HG02678 (cell line): ENCODE results near the gene SERPINA1.
"Not testable (repeated sequence)": the region's sequence is repeated elsewhere in the genome, so short reads cannot be mapped to it uniquely, and the experiment has no call there.

Experiments
- ATAC-seq: cut with Tn5 transposase; IDR thresholded peaks from one replicate; pipeline ENCODE4 v1.9.1; 2021; ENCODE audit warnings: mild to moderate bottlenecking, moderate library complexity; ENCODE audit not compliant: unreplicated experiment

Gene SERPINA1

DNA sequence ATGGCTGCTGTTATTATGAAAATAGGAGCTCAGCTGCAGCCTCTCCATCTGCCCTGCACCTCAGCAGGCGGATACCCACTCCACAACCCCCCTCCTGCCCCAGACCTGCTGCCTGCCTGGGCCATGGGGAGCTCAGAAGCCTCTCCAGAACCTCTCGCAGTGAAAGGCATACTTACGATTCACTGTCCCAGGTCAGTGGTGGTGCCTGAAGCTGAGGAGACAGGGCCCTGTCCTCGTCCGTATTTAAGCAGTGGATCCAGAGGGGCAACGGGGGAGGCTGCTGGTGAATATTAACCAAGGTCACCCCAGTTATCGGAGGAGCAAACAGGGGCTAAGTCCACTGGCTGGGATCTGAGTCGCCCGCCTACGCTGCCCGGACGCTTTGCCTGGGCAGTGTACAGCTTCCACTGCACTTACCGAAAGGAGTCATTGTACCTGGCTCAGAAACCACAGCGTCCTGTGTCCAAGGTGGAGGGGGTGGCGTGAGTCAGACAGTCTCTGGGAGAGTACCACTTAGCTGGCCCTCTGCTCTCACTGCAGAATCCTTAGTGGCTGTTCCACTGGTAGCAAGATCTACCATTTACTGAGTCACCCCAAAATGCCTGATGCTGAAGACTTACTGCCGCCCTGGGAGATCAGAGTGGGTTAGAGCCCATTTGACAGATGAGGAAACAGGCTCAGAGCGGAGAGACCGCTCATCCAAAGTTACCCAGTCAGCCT is at the start of gene SERPINA1:
Gene SERPINA1, minus strand, starts transcription at position 219 of the 720 bp plus-strand sequence. CDS start 5,365 bp downstream, outside the sequence.
- no peak for ATAC-seq

DNA sequence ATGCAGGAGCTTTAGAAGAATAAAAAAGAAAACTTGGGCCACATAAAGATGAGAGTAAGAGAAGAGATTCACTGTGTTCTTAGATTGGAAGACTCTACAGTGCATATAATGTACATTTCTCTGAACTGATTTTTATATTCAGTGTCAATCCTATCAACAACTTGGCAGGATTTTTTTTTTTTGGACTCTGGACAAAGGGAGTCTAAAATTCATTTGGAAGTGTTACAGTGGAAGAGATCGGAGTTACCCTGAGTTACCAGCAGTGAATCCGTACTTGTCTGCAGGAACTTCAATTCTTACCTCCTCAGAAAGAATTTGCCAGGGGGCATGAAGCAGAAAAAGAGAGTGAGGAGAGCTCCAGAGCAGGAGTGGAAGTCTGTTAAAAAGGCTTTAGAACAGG is 40.2 kb upstream of the SERPINA1 start:
- no peak for ATAC-seq

DNA sequence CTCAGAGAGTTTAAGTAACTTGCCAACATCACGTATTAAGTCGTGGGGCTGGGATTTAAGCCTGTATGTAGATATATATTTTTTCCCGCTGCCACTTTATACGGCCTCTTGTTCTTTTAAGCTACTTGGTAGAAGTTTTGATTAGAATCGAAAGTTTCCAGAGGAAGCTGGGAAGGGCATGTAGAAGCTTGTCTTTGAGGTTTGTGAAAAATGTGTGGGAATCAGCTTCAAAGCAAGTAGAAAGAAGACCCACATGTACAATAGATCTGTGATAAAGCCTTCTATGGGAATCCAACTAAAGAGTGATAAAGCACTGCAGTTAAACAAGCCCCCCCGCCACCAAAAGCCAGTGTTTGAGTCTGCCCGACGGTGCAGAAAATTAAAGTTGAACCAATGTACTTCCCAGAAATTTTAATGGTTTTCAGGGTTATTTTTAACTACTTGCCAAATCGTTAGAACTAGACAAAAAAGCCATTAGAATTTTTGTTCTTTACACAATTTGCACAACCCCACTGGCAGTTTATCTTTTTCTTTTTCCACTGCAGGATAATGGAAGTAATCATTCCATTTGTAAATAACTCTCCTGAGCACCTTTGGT is 38.7 kb upstream of the SERPINA1 start:
- ATAC-seq, result no peak

DNA sequence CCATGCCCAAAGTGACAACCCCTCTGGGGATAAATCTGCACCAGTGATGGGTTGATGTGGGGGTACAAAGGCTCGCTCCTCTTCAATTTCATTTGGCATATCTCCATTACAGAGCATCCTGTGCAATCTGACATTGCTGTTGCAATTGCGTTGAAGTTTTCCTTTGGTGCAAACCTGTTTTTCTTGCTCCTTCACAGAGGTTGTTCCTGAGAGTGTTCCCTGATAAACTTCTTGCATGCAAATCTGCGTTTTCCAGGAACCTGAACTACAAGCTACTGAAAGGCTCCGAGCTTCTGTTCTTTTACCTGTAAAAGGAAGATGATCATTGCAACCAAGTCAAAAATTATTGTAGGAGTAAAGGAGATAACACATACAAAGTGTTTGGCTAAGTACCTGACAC is 38.1 kb upstream of the SERPINA1 start:
- ATAC-seq, result no peak

DNA sequence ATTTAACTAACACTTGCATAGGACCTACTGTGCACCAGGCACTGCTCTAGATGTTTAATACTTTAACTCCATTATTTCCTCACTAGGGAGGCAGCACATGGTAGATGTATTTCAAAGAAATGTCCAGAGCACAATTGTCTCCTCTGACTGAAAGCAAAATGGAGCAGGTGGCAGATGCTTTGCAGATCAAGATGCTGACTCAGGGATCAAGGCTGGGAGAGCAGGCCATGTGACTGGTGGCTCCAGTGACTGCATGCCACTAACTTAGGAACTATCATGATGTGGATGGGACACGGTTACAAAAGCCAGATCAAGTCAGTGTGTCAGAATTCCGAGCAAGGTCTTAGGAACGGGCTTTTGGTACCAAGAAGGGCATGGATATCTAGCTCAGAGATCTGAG is 36.0 kb upstream of the SERPINA1 start:
- ATAC-seq, result no peak

DNA sequence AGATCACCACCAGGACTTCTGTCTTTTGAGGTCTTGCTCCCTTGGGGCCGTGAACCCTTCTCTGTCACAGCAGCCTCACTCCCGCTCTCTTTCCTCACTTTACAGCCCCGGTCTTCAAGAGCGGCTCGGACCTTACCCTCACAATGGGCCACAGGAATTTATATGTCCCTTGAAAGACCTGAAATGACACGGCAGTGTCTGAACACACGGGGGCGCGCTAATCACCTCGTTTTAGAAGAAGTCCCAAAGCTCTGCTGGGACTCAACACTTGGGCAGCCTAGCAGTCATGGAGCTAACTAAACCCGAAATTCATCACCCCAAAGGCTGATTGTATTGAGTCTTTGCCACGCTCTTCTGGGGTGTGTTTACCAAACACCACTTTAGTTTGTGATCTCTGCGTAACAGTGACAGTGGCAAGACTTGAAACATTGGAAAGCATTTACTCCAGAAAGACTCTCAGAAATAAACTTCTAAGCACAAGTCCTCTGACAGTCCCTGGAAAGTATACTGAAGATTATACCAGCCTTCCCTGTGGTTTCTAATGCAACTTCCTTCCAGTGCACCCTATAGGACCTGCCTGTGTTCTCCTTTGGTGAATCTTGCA is 35.2 kb upstream of the SERPINA1 start:
- peak; percentile 45 for ATAC-seq

DNA sequence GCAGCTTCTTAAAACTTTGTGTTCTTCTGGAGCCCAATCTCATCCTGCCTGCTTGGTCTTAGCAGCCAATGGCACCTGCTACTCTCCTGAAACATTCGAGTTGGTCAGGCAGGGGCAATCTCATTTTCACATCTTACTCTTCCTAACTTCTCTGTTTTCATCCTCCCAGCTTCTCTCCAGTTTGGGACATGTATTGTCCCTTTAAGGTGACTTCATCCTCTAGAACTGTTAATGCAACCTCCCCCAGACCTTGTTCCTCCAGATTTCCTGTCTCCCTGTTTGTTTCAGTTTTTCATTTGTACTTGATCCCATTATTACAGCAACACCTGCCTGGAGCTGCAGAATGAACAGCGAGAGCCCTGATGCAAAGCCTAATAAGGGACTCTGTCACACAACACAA is 32.9 kb upstream of the SERPINA1 start:
- no peak for ATAC-seq

DNA sequence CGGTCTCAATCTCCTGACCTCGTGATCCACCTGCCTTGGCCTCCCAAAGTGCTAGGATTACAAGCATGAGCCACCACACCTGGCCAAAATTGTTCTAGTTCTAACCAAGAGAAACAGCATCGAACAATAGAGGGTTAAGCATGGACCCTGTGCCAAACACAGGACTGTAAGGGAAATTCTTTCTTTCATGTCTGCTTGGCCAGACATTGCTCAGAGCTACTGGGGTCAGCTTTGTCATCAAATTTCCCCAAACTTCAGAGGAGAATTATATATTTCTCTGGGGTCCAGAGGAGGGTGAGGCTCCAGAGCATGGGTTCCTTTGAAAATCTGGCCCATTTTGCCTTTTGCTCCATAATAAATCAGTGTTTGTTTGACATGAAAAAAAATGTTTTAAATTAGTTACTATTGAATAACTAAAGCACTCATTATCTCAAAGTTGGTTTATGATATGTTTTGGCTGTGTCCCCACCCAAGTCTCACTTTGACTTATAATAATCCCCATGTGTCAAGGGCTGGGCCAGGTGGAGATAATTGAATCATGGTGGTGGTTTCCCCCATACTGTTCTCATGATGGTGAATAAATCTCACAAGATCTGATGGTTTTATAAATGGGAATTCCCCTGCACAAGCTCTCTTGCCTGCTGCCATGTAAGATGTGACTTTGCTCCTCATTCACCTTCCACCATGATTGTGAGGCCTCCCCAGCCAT is 29.2 kb upstream of the SERPINA1 start:
- not testable (repeated sequence) for ATAC-seq

DNA sequence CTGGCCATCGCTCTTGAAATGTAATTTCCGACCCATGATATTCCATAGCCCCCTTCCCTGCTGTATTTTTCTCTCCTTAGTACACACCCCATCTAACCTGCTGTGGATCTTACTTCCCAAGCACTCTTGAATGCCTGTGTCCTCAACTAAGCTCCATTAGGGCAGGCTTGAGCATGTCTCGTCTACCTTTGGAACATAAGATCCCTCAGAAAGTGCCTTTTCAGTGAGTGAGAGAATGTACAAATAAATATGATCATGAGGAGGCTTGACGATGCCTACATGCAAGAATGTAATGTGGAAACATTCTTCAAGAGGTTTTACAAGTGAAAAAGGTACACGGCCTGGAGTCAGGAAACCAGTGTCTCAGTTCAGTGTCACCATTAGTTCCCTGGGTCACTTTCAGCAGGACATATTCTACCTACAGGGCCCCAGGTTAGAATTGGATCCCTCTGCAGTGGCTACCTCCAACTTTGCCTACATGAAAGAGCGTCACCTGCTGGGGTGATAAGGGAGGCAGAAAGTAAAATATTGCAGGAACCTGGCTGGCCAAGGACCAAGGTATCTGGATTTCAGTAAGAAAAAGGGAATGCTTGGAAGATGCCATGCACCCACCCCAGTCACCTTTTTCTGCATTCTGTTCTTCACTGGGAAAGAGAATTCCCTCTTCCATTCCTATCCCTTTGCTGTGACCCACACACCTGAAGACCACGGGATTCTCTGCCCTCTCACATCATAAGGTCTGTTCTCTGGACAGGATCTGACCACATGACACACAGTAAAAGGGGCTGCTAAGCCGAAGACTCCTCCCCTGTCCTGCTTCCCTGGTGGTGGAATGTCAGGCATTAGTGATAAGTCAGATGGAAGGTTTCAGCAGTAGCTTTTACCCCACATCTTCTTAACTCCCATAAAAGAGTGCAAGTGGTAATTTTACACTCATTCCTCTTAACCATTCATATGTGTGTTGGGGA is 24.6 kb upstream of the SERPINA1 start:
- no peak for ATAC-seq

DNA sequence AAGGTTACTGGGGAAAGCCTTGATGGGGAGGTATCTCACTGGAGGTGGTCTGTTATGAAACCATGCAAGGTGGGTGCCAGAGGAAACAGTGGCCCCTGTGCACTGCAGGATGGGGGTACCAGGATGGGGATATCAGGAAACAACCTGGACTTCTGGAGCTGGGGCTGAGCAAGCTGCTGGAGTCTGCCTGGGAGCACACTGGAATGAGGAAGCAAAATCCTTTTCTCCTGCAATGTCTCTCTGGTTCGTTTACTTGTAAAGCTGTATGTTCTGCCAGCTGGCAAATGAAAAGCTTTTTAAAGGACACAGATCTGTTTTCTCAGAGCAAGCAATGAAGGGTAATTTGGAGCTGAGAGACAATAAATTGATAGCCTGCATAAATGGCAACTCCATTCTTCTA is 23.2 kb upstream of the SERPINA1 start:
- ATAC-seq, result no peak

DNA sequence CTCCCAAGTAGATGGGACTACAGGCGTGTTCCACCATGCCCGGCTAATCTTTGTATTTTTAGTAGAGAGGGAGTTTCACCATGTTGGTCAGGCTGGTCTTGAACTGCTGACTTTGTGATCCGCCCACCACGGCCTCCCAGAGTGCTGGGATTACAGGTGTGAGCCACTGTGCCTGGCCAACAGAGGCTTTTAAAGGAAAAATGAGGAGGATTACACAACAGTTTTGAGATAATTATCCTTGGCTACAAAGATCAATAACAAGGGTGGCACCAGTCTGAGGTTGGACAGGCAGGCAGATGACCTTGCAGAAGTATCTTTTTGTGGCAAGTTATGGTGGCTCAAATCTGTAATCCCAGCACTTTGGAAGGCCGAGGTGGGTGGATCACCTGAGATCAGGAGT is 21.0 kb upstream of the SERPINA1 start:
- ATAC-seq, result not testable (repeated sequence)

DNA sequence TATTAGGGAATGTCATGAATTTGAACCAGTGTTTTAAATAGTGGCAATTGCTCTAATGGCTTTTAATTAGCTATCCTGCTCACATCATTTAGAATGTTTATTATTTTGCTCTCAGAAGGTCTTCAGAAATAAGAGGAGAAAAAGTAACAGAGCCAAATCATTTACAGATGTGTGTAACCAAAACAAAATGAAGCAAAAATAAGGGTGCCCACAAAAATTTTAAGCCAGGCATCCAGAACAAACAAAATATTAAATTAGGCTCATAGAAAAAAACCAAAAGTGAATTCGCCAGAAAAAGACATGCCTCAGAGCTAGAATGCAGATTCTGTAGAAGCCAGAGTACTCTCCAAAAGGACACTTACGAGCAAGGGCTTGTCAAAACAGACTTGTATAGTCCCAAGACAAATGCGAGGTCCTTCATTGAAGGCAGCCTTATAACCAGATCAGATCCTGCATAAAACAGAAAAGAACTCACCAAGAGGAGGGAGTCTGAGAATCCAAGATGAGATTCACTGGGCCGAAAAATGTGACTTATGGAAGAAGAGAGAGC is 20.2 kb upstream of the SERPINA1 start:
- ATAC-seq, result no peak

DNA sequence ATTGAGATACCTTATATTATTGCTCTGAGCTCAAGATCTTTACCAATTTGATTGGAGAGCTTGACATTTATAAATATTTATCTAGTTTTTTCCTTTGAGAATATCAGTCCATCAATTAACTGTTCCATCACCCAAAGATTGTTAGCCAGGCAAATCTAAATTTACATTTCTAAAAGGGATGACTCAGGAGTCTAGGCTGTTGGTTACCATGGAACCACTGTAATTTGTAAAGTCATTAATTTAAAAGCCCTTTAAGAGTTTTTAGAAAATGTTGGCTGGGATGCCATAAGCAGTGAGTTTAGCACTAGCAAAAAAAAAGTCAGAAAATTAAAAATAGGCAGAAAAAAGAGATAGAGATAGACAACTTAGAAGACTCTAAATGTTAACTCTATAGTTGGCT is 19.5 kb upstream of the SERPINA1 start:
- no peak for ATAC-seq

DNA sequence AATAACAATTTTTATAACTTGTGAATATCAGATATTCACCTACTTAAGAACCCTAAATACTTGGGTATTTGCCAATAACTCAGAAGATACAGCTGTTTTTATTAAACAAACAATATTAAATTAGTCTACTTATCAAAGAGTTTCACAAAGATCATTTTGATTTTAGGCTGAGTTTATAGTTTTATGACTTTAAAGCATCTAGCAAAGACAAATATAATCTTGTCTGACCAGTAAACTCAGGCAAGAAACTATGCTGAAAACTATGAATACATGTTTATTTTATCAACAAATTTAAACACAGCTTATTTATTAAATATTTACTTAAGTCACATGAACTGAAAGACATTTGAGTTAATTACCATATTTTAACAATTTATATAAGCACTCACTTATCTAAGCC is 18.5 kb upstream of the SERPINA1 start:
- no peak for ATAC-seq

DNA sequence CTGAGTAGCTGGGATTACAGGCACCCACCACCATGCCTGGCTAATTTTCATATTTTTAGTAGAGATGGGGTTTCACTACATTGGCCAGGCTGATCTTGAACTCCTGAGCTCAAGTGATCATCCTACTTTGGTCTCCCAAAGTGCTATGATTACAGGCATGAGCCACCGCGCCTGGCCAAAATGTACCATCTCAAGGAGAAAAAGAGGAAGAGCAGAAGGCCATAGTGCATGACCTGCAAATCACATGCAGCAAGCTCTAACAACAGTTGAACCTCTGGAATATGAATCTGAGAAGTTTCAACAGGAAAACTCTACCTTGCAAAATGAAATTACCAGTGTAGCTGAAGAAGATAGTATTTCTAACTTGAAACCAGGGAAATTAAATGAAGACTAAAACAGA is 17.1 kb upstream of the SERPINA1 start:
- no peak for ATAC-seq

DNA sequence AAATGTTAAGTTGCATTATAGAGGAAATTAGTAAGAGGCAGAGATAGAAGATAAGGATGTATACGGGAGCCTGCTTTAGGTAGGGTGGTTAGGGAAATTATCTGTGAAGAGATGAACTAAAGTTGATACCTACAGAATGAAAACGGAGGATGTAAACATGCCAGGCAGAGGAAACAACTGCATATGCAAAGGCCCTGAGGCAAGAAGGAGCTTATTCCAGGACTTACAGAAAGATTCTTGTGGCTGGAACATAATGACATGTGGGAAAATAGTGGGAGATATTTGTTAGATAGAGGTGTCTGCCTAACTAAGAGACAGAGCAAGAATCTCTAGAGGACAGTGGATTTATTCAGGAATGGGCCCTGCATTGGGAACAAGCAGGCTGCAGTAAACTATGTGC is 16.2 kb upstream of the SERPINA1 start:
- no peak for ATAC-seq

DNA sequence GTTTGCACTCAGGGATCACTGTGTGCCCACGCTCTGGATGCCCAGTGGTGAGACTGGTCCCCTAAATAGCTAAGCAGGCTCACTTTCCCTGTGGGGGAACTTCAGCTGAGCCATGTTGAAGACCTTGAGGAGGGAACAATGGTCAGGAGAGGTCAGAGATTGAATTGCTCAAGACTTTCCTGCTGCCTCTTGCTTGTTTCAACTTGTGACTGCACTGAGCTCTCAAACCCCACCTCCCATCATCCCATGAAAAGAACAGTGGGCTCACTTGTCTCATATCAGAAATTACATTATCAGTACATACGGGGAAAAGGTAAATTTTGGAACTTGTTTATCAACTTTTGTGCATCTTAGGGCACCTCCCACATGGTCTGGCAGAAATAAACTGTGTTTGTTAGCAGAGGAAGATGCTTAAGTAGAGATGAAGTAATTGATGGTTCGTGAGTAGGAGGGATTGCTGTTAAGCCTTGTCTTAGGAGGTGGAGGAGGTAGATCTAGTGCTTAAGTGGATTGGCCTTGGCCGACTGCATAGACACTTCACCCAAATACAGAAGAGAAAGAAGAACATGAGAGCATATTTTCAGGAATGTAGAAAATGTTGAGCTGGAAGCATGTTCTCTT is 15.0 kb upstream of the SERPINA1 start:
- ATAC-seq, result no peak

DNA sequence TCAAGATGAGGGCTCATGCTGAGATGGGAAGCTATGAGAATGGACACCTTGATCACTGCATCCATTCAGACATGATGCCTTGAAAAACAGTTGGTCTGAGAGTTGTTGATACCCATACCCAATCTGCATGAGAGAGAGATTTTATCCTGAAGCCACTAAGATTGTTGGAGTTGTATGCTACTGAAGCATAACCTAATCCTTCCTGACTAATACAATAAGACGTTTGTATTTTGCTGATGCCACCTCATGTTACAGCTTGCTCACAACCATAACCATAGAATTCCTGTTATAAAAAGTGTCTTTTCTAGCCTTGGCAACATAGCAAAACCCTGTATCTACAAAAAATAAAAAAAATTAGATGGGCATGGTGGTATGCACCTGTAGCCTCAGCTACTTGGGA is 12.7 kb upstream of the SERPINA1 start:
- ATAC-seq, result no peak

DNA sequence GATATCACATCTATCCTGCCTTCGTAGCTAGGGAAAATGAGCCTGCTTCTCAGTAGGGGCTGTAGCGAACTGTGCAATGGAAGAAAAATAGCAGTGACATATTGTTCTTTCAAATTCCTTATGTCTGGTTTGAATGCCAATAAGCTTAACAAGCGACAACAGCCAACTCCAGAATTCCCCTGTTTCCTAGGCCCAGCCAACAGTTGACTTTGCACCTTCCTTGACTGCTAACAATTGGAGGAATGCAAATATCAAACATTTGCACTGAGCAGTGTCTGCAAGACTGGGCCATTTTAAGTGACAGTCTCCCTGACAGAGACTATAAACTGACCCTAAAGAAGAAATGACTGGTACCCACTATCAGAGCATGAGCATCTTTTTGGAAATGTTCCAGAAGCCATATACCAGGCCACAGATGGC is 12.0 kb upstream of the SERPINA1 start:
- no peak for ATAC-seq

DNA sequence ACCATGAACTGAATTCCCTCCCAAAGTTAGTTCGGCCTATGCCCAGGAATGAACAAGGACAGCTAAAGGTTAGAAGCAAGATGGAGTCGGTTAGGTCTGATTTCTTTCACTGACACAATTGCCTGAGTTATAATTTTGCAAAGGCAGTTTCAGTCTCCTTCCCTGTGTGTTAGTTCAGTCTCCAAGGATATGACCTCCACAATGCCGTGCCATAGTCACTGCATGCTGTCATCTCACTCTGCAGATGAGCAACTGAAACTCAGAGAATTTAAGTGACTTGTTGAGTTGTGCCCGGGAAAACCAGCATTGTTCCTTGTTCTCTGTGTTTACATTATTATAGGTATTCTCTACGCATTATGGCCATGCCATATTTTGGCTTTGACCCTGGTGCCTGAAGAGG is 10.1 kb upstream of the SERPINA1 start:
- no peak for ATAC-seq
